SK-N-SH treated with all-trans-retinoic acid at 6 μM for 48 hours (cell line): ENCODE data around the gene ZMIZ2.

Experiments
- ESRRG ChIP-seq: fragments of 250-450 bp; sonication (Bioruptor Pico); IDR thresholded peaks from 2 replicates; pipeline ENCODE4 v1.6.1; 2021; ENCODE audit warnings: mild to moderate bottlenecking
- ISL1 ChIP-seq: fragments of 250-450 bp; sonication (Bioruptor Pico); IDR thresholded peaks from 2 replicates; pipeline ENCODE4 v2.1.2; 2022; ENCODE audit warnings: mild to moderate bottlenecking, moderate library complexity
- PPARA ChIP-seq: fragments of 250-450 bp; sonication (Bioruptor Pico); IDR thresholded peaks from 2 replicates; pipeline ENCODE4 v1.5.0; 2020; ENCODE audit warnings: mild to moderate bottlenecking, borderline replicate concordance
- ZFP3 ChIP-seq: fragments of 250-450 bp; sonication (Bioruptor Pico); IDR thresholded peaks from 2 replicates; pipeline ENCODE4 v1.5.0; 2020; ENCODE audit warnings: mild to moderate bottlenecking, moderate library complexity
- TF ChIP-seq, protein P1 (sequence below): fragments of 250-450 bp; sonication (Bioruptor Pico); IDR thresholded peaks from 2 replicates; pipeline ENCODE4 v1.8.0; 2020; ENCODE audit warnings: mild to moderate bottlenecking, moderate library complexity, borderline replicate concordance

GRCh38 chr7:44749992-44750391, 1.3 kb downstream of the ZMIZ2 start:
- TF ChIP-seq ZFP3 (CRISPR knock-in tag) (no peak), ISL1 (CRISPR knock-in tag) (no peak), ESRRG (CRISPR knock-in tag) (no peak), PPARA (CRISPR knock-in tag) (no peak)
- TF ChIP-seq, protein P1, sequence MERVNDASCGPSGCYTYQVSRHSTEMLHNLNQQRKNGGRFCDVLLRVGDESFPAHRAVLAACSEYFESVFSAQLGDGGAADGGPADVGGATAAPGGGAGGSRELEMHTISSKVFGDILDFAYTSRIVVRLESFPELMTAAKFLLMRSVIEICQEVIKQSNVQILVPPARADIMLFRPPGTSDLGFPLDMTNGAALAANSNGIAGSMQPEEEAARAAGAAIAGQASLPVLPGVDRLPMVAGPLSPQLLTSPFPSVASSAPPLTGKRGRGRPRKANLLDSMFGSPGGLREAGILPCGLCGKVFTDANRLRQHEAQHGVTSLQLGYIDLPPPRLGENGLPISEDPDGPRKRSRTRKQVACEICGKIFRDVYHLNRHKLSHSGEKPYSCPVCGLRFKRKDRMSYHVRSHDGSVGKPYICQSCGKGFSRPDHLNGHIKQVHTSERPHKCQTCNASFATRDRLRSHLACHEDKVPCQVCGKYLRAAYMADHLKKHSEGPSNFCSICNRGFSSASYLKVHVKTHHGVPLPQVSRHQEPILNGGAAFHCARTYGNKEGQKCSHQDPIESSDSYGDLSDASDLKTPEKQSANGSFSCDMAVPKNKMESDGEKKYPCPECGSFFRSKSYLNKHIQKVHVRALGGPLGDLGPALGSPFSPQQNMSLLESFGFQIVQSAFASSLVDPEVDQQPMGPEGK (CRISPR knock-in tag): no peak
